Measurements from ENCODE around the gene GABBR2.

The GABBR2 gene

DNA sequence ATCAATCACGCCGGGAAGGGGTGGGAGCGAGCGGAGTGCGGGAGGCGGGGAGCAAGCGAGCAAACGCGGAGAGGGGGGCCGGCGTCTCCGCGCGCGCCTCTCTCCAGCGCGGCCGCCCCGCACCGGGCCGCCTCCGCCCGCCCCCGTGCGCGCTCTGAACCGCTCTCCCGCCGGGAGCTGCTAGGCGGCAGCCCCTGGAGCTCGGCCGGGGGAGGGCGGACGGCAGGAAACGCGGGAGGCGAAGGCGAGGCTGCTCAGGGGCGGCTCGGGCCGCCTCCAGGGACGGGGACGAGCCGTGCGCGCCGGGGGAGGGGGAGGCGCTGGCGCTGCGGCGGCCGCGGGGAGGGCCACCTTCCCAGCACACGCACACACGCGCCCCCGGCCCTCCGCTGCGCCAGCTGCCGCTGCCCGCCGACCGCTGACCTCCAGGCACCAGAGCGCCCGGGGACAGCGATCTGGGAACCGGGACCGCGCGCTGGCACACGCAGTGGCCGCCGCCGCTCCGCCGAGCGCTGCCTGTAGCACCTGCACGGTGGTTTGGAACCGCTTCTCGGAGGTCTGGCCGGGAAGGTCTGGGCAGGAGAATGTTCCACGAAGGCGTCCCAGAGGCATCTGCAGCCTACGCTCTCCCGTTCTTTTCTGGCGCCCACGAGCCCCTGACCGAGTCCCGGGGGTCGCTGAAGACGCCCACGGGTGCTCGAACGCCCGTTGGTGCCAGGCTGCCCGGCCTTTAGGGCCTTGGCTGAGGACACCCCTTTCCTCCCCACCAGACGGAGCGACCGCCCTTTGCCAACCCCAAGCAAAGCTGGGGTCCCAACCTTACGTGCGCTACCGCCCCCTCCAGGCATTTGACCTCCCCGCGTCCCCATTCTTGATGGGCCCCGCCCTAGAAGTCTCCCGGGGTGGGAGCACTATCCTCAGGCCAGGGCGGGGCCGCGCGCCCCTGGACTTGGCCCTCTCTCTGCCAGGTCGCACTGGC, at the start of gene GABBR2:
Gene GABBR2, minus strand, starts transcription at position 3 of the 979 bp plus-strand sequence. CDS start 198 bp downstream, outside the sequence.
- DNase-seq = peak; percentile 31

DNA sequence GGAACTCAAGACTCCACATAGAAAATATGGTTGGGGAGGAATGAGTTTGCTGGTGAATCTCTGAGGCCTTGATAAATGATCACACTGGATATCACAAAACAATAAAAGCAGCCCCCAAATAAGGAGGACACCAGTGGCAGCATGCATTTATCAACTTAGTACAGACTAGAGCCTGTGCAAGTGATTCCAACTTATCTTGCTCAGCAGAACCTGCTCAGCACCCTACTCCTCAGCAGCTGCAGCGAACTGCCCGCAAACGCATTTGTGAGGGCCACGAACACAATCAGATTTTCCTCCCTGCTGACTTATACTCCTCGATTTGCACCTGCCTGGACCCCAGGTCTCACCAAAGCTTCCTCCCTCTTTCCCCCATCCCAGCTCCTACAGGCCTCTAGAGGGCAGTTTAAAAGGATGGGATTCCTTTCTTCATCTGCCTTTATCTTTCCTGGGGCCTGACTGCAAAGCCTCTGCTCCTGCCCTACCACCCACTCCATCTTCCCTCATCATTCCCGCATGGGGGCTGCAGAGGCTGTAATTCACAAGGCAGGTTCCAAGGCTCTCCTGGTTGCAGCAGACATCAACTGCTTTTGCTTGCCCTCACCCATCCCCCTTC, 46.4 kb upstream of the GABBR2 start:
- DNase-seq = no peak

DNA sequence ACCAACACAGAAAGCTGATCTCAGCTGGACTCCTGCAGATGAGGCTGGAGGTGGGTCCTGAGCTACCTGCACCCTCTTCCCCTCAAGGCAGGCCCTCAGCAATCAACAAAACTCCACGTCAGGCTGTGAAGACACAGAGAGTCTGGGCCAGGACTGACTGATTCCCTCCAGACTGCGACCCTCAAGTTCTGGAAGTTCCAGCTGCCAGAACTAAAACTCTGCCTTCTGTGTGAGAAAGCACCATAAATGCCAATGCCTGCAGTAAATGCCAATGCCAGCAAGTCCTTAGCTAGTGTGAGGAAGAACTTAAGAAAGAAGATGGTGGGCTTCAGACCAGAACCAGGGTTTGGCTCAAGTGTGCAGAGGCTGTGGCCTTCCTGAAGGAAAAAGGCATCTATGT, 42.5 kb upstream of the GABBR2 start:
- no peak for DNase-seq

DNA sequence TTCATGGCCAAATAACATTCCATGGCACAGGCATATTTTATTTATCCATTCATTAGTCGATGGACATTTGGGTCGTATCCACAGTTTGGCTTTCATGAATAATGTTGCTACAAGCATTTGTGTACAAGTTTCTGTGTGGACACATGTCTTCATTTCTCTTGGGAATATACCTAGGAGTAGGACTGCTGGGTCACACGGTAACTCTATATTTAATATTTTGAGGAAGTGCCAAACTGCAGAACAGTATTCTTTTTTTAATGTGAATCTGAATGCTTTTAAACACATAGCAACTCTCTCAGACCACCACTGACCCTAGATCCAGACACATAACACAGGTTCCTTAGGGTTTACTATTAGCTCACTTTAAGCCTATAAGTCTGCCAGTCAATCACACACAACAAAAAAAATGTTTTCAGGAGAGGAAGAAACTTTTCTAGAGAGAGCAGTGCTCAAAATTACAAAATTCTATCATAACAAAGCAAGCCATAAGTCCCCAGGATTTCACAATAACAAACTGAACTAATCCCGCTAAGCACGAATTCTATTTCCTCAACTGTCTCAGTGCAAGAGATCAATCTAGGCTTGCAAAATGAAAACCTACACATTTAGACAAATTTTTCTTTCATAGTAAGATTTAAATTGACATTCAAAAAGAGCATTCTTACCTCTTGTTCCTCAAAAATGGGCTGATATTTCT, 41.8 kb upstream of the GABBR2 start:
- DNase-seq = no peak

DNA sequence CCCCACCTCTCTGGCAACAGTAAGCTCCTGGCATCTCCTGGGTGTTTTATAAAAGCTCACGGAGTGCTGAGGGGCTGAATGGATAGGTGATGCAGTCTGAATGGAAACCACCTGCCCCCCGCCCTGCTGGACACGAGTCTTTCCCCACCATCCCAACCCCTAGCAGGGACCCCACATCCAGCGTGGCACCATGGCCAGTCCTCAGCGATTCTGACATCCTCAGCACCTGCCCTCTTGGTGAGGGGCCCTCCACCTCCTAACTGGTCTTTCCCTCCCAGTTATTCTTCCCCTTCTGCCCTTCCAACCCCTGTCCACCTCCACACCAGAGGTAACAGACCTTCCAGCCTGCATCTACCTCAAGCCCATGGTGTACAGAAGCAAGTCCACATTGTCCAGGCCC, 38.7 kb upstream of the GABBR2 start:
- DNase-seq = no peak

DNA sequence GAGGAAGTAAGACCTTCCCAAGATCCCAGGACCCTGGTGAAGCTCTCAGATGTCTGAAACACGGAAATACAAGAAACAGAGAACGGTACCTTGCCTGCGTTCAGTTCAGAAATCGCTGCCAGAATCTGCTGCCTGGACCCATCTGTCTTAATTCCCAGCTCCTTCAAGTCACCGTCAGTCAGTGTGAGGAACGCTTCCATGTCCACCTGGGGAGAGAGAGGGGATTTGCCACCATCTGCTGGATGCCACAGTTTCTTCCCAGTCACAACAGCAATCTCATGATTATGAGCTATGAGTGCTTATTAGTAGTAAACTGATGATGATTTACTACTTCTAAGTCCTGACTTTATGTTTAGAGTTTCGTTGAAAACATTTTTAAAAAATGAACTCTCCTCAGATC, 36.7 kb upstream of the GABBR2 start:
- no peak for DNase-seq

DNA sequence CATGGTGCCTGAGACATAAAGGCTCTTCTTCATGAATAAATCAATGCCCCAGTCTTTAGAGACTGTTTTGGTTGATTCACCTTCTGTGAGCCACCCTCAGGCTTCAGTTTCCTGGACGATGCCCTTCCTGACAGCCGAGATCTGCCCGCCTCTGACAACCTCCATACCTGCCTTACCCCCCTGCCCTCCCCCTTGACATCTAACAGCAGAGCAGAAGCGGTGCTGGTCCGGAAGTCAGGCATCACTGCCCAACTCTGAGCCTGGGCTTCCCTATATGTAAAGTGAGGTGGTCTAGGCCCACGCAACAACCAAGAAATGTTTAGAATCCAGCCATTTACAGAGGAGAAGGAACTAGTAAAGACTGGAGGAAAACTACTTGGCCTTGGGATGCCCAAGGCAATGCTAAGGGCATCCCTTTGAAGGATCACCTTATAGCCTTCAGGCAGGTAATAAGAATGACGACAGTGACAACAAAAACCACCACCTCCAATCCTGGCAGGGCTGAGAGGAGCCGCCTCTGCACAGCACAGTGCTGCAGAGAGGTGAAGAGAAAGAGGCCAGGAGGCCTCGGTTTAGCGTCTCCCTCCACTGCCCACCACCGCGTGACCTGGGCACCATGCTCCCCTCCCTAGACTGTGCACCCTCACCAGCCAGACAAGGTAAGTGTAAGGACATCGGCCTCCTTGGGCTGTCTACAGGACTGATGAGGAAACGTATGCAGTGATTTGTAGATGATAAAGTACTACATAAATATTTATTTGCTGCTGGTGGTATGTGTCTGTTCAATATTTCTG, 35.3 kb upstream of the GABBR2 start:
- DNase-seq = no peak

DNA sequence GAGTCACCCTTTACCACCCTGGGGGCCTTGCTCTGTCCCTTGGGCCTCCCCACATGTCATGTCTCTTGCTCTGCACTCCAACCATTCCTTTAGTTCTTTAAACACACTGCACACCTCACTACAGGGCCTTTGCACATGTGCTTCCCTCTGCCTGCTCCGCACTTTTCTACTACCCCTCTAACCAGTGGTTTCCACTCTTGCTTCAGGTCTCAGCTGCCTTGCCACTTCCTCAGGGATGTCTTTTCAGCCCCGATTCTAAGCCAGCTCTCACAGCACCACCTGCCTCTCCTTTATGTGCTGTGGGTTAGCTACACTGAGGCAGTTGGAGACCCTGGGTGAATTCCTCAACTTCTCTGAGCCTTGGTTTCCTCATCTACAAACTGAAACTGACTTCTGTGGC, 34.6 kb upstream of the GABBR2 start:
- DNase-seq = no peak

DNA sequence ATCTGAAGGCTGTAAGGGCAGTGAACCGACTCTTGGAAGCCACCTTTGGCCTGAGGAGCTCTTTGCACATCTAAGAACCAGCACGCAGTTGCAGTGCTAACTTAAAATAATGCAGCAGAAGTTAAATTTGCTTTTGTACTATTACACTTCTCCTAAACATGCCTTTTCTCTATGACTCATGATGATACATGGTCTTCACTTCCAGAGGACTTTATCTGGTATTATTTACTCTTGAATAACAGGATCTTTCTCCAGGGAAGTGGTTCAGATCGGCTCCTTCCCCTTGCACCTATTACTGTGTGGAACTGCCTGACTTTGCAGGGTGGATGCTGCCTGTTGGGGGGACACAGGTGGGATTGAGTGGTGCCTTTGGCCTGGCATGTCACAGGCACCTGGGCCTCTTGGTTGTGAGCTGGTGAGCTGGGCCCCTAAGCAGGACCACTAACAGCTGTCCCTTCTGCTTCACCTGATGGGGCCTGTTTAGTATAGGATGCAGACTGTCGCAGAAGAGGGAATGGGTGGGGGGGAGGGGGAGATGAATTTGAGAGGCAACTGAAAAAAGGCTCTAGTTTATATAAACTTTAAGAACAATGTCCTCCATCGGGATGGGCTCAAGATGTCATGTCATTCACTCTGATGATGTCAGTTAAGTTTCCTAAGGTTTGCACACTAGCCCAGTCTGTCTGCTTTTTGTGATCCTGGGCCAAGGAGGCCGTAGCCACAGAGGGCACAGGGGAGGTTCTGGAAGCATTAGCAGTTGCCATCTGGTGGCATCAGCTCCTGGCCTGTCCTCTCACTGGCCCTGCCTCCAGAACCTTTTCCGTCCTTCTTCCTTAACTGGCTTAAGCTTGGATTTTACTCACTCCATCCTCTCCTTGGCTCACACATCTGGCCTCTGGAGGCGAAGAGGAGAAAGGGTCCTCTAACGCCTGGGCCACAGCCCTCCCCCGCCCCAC, 33.9 kb upstream of the GABBR2 start:
- DNase-seq = no peak

DNA sequence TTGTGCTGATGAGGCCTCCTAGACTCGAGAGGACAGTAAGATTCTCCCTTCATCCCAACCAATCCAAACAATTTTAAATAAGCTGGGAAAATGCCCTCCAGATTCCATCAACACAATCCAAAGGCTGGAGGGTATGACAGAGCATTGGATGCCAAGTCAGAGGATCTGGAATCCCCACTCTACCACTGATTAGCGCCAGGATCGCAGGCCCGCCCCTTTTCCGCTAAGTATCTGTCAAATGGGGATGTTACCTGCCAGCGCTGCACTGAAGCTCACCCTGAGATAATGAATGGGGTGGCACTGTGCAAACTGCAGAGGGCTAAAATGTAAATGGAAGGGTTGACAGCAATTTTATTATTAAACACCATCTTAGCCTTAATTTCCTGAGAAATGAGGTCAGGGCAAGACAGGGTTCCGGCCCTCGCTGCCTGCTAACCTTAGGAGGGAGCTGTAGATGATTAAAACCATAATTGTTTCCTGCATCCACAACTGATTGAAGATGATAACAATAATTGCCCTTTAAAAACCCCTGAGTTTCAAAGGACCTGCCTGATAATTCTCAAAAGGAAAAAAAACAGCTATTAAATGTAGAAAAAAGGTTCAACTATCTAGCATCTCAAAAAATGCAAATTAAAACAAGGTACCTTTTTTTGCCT, 31.6 kb upstream of the GABBR2 start:
- DNase-seq = no peak

DNA sequence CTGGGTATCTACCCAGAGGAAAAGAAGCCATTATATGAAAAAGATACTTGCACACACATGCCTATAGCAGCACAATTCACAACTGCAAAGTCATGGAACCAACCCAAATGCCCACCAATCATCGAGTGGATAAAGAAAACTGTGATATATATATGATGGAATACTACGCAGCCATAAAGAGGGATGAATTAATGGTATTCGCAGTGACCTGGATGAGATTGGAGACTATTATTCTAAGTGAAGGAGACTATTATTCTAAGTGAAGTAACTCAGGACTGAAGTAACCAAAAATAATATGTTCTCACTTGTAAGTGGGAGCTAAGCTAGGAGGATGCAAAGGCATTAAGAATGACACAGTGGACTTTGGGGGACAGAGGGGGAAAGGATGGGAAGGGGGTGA, 30.0 kb upstream of the GABBR2 start:
- DNase-seq = no peak

DNA sequence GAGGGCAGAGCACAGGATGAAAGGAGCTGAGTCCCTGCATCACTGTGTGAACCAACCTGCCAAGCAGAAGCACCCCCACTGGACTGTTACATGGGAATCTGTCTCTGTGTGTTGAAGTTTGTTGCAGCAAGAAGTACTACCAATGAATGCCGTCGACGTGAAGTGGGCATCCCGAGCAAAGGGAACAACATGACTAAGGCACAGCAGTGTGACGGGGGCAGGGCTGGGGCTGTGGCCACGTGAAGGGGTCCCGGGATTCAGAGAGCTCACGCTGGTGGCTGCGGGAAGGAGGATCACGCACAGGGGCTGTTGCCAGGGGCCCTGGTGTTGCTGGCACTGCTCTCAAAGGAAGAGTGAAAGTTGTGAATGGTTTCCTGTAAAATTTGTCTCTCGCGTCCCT, 27.5 kb upstream of the GABBR2 start:
- DNase-seq = no peak

DNA sequence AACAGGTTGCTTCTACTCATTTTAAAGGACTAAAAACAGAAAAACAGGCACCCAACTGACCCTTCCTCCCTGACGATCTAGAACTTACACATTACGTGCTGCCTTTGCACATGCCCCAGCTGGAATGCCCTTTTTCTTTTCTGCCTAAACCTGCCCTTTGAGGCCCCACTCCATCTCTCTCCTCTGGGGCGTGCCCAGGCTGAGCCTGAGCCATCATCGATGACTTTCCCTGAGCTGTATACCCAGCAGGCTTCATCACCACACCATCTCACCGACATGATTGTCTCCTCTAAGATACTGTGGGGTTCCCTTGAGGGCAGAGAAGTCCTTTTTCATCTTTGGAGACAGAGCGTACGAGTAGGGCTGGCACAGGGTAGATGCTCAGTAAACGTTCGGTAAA, 24.1 kb upstream of the GABBR2 start:
- no peak for DNase-seq

DNA sequence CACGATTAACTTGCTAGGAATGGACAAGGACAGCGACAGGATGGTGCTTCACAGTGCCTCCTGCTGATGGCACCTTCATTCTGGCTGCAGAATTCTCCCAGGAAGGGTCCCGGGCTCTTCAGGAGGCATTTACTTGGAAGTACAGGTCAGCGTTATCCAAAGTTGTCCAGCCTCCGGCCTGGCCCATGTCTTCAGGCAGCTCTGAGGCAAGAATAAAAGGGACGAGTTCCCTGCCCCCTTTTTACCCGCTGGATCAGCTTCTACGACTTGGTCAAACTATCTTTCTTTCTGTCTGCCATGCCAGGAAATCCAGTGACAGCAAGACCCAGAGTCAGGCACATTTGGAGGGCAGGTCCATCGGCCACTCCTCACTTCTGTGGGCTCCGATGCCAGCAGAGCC, 23.4 kb upstream of the GABBR2 start:
- DNase-seq = no peak

DNA sequence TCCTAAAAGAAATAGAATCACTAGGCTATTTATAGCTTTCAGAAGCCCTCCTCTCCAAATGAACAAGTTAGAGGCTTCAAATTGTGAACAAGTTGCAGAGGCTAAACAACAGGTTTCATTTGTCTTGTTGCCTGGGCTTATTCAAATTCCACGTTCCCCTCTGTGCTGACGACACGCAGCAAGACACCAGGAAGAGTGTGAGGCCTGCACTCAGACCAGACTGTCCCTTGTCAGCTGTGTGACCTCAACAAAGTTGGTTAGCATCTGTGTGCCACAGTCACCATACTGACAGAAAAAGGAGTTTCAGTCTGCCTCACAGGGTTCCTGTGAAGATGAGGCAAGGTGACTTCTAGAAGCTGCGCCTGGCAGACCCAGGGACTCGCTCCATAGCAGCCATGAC, 22.1 kb upstream of the GABBR2 start:
- no peak for DNase-seq

DNA sequence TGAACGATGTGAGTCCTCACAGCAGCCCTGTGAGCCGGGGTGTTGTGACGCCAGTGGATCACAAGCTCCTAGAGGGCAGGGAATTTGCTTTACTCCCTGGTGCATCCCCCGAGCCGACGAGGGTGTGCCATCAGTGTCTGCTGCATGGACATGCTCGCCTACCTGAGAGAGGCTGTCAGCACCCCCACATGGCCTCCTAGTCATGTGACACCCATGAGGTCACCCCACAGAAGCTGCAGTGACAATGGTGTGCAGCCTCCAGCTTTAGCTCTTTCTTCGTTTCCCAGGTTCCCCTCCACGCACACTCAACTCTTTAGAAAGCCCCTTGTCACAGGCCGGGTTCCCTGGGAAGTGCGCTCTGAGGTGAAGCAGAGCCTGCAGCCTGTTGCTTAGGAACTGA, 19.8 kb upstream of the GABBR2 start:
- DNase-seq = no peak

DNA sequence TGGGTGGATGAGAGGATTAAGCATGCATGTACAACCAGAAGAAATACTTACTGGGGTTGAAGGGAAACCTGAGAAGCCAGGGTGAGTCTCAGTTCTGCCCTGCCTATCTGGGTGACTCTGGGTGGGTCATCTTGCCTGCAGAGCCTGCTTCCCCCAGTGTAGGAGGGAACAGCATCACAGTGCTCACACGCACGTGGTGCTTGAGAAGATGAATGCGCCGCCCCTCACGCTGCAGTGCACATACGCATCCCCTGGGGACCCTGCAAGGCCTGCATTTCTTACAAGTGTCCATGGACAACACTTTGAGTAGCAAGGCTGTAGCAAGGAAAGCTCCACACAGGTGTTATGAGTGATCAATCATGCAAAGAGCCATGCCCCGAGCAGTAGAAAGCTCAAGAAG, 18.7 kb upstream of the GABBR2 start:
- DNase-seq = no peak

DNA sequence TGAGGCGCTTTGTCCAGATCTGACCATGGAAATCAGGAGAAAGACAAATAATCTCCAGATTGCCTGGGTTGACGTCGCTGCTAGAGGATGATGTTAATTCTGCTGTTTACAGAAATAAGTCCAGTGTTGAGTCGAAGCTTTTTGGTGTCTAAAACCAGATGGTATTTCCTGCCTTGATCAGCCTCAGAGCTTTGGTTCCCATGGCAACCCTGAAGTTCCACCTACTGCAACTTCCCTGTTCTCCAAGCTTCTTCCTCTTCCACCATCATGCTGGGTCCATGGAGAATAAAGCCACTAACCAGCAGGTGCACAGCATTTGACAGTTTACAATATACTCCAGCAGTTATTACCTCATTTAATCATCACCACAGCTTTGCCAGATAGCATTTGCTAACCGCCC, 18.0 kb upstream of the GABBR2 start:
- DNase-seq = peak; percentile 7

DNA sequence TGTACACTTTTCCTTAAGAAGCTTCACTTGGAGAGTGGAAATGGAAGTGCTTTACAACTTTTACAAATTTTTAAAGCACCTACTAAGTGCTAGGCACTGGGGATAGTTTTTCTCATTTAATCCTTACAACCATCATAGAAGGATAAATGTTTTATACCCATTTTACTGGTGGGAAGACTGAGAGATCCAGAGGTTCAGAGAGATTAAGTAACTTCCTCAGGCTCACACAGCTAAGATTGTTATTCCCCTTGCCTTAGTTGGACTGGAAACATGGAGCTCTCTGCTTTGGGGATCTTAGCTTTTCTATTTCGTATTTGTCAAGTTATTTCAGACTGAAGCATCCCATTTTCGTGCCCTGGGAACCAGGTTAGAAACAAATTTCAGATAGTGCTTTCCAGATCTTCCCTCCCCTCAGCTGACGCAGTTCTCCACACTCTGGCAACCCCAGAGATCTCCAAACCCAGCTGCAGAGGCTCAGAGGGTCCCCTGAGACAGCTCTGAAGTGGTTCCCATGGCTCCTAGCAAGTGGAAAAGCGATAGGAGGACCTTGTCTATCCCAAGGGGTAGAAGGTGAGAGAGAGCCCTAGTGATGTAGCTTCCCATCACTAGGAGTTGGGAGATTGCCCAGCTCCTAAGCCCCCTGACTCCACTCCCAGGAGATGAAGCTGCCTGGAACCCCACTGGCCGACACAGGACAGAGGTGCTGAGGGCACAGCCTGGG, 16.2 kb upstream of the GABBR2 start:
- peak; percentile 8 for DNase-seq

DNA sequence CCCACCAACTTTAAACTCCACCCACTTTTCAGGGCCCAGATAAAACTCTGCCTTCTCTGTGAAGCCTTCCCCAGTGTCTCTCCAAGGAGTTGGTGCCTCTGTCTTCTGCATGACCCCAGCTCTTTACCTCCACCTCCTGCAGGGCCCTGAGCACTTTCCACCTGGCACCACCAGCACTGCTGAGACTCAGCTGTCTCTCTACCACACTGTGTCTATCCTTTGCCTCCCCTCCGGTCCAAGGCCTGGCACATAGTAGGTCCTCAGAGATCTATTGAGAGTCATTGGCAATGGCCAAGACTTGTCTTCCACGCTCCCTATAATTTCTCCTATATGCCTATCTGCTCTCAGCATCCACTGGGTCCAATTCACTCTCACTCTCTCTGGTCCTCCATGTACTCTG, 12.9 kb upstream of the GABBR2 start:
- DNase-seq = no peak

DNA sequence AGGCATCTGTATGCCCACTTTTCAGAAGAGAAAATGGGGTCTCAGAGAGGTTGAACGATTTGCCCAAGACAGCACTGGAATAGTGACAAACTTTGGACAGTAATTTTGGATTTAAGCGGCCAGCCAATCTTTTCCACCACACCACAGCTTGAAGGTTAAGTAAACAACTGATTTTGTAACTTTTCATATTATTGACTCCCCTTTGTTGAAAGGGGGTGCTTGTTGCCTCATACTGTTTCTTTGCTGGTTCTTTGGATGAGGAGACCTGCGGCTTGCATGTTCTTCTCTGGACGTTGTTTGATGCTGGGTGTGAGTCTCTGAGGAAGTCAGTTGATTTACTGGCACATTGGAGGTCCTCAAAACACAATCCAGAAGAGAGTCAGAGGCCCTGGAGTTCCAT, 11.7 kb upstream of the GABBR2 start:
- no peak for DNase-seq

Measured in NCI-H2171 (cell line).